GM20000 (cell line): ENCODE results near the gene TKT.

Experiments
- DNase-seq: peaks from one replicate; pipeline ENCODE4 v3.0.0; 2012; ENCODE audit warnings: low spot score
- CTCF ChIP-seq: IDR thresholded peaks from 2 replicates; pipeline ENCODE4 v1.5.1; 2012; ENCODE audit warnings: mild to moderate bottlenecking, control low read depth; ENCODE audit errors: extremely low read depth, missing control alignments

The TKT gene

GRCh38 chr3:53217175-53217574 lies 38.6 kb downstream of the TKT start:
- DNase-seq: no peak
- TF ChIP-seq CTCF: no peak

GRCh38 chr3:53216723-53217122 lies 39.1 kb downstream of the TKT start:
- TF ChIP-seq CTCF: no peak
- no peak for DNase-seq

- no peak for TF ChIP-seq CTCF
- no peak for DNase-seq
Observed at GRCh38 chr3:53215816-53216215, 40.0 kb downstream of the TKT start.

- no peak for DNase-seq
- no peak for TF ChIP-seq CTCF
Observed at GRCh38 chr3:53213276-53213675, 42.5 kb downstream of the TKT start.

- DNase-seq: no peak
- no peak for TF ChIP-seq CTCF
Observed at GRCh38 chr3:53211706-53212702, 43.8 kb downstream of the TKT start.

- no peak for DNase-seq
- no peak for TF ChIP-seq CTCF
Observed at GRCh38 chr3:53202331-53203015, 53.3 kb downstream of the TKT start.
